Ovary (tissue), 10 donors: ENCODE results near the gene LCE3C. TPM values are rescaled to one million over a fixed set of nuclear protein-coding genes. Genes with fewer than 3 reads are reported as not detected.

Experiments
- DNase-seq, 5 donors: peaks; one replicate each; pipeline ENCODE4 v3.0.0-alpha.2; 2019 to 2020
- H3K27ac ChIP-seq, 2 donors: fragments of 200-600 bp; one replicate each; pipeline versions ENCODE4 v1.5.1 to v1.8.0; 2019 to 2022
- H3K27me3 ChIP-seq: fragments of 200-600 bp; one replicate; pipeline ENCODE4 v1.8.0; 2022
- H3K36me3 ChIP-seq: fragments of 200-600 bp; sonication (generic); one replicate; pipeline ENCODE4 v1.5.1; 2019
- H3K4me1 ChIP-seq: one replicate; pipeline ENCODE4 v1.8.1; 2013; ENCODE audit warnings: mild to moderate bottlenecking, moderate library complexity; ENCODE audit not compliant: insufficient read depth
- H3K4me3 ChIP-seq: fragments of 200-600 bp; sonication (generic); one replicate; pipeline ENCODE4 v1.5.1; 2017
- H3K9me3 ChIP-seq, 2 donors: fragments of 200-600 bp in 1 of 2; sonication (generic) in 1 of 2; one replicate each; pipeline versions ENCODE4 v1.5.1 to v1.8.1; 2013 to 2019; ENCODE audit warnings: mild to moderate bottlenecking in 1 of 2, moderate library complexity in 1 of 2
- EP300 ChIP-seq: sonication (generic); formaldehyde crosslinking; IDR thresholded peaks from one replicate; pipeline ENCODE4 v1.6.1; 2017; ENCODE audit warnings: antibody characterized with exemption
- POLR2A ChIP-seq: fragments of 450-650 bp; IDR thresholded peaks from one replicate; pipeline ENCODE4 v1.6.1; 2017; ENCODE audit warnings: antibody characterized with exemption, mild to moderate bottlenecking, moderate library complexity
- WGBS, 3 donors: extraction: QIAGEN DNeasy Blood & Tissue Kit in 1 of 3; methylation state at CpG; one replicate each; pipeline versions ENCODE4 v1.1.5 to v1.1.7; 2013 to 2017; 5-methylcytosine and 5-hydroxymethylcytosine counted together
- intact Hi-C, 4 donors: fragments of 100-400 bp; cut with DNase I; formaldehyde crosslinking; loops; one replicate each; pipeline versions ENCODE4 v1.11.0 to v1.15.1; 2022 to 2023
- long read RNA-seq, 3 donors: library from polyadenylated mRNA in 2 of 3; unstranded in 2 of 3; transcript quantifications; one replicate each; pipeline ENCODE4 v2.0.0 and lab custom pipeline, GENCODE V29; 2021 to 2026
- polyA plus RNA-seq, 2 donors: library from polyadenylated mRNA; stranded (reverse); fragments of 200-250 nt in 1 of 2; fragments of 350-450 nt in 1 of 2; fragmentation: Illumina TruSeq in 1 of 2; extraction: RNeasy Lipid Tissue Mini Kit (QIAGEN cat#74804) in 1 of 2; gene quantifications; one replicate each; pipeline ENCODE4 v1.2.3, GENCODE V29; 2013 to 2014
- total RNA-seq, 7 donors: library from RNA; depleted of rRNA in 2 of 7; stranded (reverse); fragments of >200 nt in 2 of 7; fragmentation: NEBNext Ultra II Directional in 3 of 7; extraction: Animal tissue kit (Norgen Biotek cat#: 25700) in 3 of 7; gene quantifications; one replicate each; pipeline versions ENCODE4 v1.1.0 to v1.2.4, GENCODE V29; 2016 to 2023
- TF ChIP-seq, protein P1 (sequence below), 3 donors: fragments of 450-650 bp in 2 of 3; fragments of 200-600 bp in 1 of 3; IDR thresholded peaks; one replicate each; pipeline versions ENCODE4 v1.5.1 to v1.8.0; 2016 to 2022; ENCODE audit warnings: antibody characterized with exemption in 3 of 3, mild to moderate bottlenecking in 1 of 3
- donor health status: DM: no; HTN: no; CAD: no; lungs with moderate emphysema.
- donor health status: DM: no; HTN: no; CAD: no.
- donor health status: Bipolar disorder and iron deficiency.
- donor health status: DM: yes; HTN: yes; CAD: no.
- donor health status: DM: no; HTN: no; CAD: no.
- donor health status: DM: yes; HTN: yes; CAD: no.

The LCE3C gene, protein sequence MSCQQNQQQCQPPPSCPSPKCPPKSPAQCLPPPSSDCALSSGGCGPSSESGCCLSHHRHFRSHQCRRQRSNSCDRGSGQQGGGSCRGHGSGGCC
- total RNA-seq (not detected), polyA plus RNA-seq (not detected)
- long read RNA-seq, donor 1, result 0 reads
- long read RNA-seq, donor 2, result 0 reads
- long read RNA-seq, donor 3, result 0 reads

- H3K36me3 ChIP-seq, result no peaks in the 10 kb centered on the region
- no peak within 1 kb of the TSS for H3K4me3 ChIP-seq
- H3K27me3 ChIP-seq, result no peaks in the 10 kb centered on the region
- no peaks in the 10 kb centered on the region for H3K9me3 ChIP-seq
- DNase-seq, result no peak
- no peak within 1 kb of the TSS for H3K27ac ChIP-seq
- TF ChIP-seq EP300 (no peak), POLR2A (no peak)
- TF ChIP-seq, protein P1, sequence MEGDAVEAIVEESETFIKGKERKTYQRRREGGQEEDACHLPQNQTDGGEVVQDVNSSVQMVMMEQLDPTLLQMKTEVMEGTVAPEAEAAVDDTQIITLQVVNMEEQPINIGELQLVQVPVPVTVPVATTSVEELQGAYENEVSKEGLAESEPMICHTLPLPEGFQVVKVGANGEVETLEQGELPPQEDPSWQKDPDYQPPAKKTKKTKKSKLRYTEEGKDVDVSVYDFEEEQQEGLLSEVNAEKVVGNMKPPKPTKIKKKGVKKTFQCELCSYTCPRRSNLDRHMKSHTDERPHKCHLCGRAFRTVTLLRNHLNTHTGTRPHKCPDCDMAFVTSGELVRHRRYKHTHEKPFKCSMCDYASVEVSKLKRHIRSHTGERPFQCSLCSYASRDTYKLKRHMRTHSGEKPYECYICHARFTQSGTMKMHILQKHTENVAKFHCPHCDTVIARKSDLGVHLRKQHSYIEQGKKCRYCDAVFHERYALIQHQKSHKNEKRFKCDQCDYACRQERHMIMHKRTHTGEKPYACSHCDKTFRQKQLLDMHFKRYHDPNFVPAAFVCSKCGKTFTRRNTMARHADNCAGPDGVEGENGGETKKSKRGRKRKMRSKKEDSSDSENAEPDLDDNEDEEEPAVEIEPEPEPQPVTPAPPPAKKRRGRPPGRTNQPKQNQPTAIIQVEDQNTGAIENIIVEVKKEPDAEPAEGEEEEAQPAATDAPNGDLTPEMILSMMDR (IDR thresholded peaks at IDR 0.05), result no peak
- intact Hi-C loops, result no loop called here
- WGBS, 3 donors, result 69% methylated on average over 4 of the region's 4 CpGs; no CpG with 5 or more reads in 2 of the 3 donors
- H3K4me1 ChIP-seq, result no peaks in the 10 kb centered on the region
Measured at GRCh38 chr1:152599934-152600333, at the start of gene LCE3C. Gene LCE3C (plus strand): TSS chr1:152600234. CDS start chr1:152600732, 498 bp downstream.

- H3K9me3 ChIP-seq, result no peaks in the 10 kb centered on the region
- H3K36me3 ChIP-seq, result no peaks in the 10 kb centered on the region
- H3K27me3 ChIP-seq, result no peaks in the 10 kb centered on the region
- H3K27ac ChIP-seq, result no peak overlapping the region
- DNase-seq, result no peak
- TF ChIP-seq EP300, result no peak
- TF ChIP-seq, protein P1 (IDR thresholded peaks at IDR 0.05), result no peak
- H3K4me1 ChIP-seq, result no peaks in the 10 kb centered on the region
- H3K4me3 ChIP-seq, result no peak overlapping the region
- intact Hi-C loops, result no loop called here
- 62 to 69% (median 67%) methylated on average over 2 of the region's 2 CpGs for WGBS, 3 donors
Measured at GRCh38 chr1:152565115-152565514, 34.9 kb upstream of the LCE3C start.

- no peak overlapping the region for H3K4me3 ChIP-seq
Measured at GRCh38 chr1:152565535-152566215, 34.4 kb upstream of the LCE3C start.

GRCh38 chr1:152566681-152567080, 33.4 kb upstream of the LCE3C start, which contains the start of gene LCE3E:
Gene LCE3E (minus strand): TSS chr1:152566780. CDS start chr1:152566208, 572 bp downstream.
- TF ChIP-seq, protein P1 (IDR thresholded peaks at IDR 0.05), result no peak
- TF ChIP-seq EP300 (no peak), POLR2A (no peak)
- Histone ChIP-seq H3K36me3 (no peaks in the 10 kb centered on the region), H3K9me3 (no peaks in the 10 kb centered on the region), H3K4me3 (no peak within 1 kb of the TSS), H3K27me3 (no peaks in the 10 kb centered on the region), H3K4me1 (no peaks in the 10 kb centered on the region), H3K27ac (no peak within 1 kb of the TSS)
- DNase-seq, result no peak
- intact Hi-C loops, result no loop called here
- 61 to 81% (median 74%) methylated on average over 1 of the region's 1 CpG for WGBS, 3 donors

More at GRCh38 chr1:152565535-152566215, 34.4 kb upstream of the LCE3C start:
- no peaks in the 10 kb centered on the region for H3K27me3 ChIP-seq
- no peaks in the 10 kb centered on the region for H3K4me1 ChIP-seq
- DNase-seq, result no peak
- intact Hi-C loops, result no loop called here
- TF ChIP-seq, protein P1 (IDR thresholded peaks at IDR 0.05), result no peak
- TF ChIP-seq EP300 (no peak), POLR2A (no peak)
- no peaks in the 10 kb centered on the region for H3K36me3 ChIP-seq
- 76 to 88% (median 80%) methylated on average over 14 of the region's 14 CpGs for WGBS, 3 donors
- H3K27ac ChIP-seq, result no peak overlapping the region
- H3K9me3 ChIP-seq, result no peaks in the 10 kb centered on the region
